ENCODE data around the gene MGP.

MGP gene

DNA sequence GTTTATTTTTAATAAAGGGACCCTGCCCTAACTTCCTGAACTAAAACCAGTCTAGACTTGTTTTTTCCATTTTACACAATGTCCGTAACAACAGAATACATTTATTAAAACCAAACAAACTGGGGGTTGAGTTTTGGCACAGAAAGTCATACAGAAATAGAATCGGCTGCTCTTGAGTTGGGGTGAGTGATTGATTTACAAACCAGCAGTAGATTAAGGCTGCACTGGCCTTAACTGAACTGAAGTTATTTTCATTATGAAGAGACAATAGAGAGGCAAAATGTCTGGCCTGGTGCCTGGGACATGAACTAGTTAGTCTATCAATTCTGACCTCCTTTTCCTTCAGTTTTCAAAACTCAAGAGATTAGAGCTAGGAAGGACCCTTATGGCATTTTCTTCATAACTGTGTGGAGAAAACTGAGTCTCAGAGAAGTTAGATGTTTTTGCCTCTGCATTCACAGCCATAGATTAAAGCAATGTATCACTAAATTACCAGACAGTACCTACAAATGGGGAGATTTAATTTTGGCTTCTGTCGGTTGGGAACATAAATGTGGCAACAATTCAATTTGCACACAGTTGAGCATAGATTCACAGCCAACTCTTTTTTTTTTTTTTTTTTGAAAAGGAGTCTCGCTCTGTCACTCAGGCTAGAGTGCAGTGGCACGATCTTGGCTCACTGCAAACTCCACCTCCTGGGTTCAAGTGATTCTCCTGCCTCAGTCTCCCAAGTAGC, 19.8 kb upstream of the MGP start:
- TF ChIP-seq, protein P1, sequence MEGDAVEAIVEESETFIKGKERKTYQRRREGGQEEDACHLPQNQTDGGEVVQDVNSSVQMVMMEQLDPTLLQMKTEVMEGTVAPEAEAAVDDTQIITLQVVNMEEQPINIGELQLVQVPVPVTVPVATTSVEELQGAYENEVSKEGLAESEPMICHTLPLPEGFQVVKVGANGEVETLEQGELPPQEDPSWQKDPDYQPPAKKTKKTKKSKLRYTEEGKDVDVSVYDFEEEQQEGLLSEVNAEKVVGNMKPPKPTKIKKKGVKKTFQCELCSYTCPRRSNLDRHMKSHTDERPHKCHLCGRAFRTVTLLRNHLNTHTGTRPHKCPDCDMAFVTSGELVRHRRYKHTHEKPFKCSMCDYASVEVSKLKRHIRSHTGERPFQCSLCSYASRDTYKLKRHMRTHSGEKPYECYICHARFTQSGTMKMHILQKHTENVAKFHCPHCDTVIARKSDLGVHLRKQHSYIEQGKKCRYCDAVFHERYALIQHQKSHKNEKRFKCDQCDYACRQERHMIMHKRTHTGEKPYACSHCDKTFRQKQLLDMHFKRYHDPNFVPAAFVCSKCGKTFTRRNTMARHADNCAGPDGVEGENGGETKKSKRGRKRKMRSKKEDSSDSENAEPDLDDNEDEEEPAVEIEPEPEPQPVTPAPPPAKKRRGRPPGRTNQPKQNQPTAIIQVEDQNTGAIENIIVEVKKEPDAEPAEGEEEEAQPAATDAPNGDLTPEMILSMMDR (IDR thresholded peaks at IDR 0.05; ENCODE audit: low read depth, low read length, missing control alignments): no peak

DNA sequence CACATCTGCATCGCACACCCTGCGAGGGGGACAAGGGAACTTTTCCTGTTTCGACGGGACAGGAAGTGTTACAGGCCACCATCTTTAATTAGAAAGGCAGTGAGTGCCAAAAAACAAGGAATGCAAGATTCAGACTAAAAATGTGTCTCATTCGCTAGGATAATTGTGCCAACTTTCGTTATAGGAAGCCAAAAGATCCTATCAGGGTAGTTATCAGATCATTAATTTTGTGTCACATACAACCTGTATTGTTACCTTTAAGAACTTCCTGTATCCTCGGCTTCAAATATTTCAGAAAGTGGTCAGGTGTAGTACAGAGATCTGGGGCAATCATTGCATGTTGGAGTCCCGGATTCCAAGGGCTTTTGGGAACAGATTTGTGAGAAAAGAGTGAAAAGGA, 19.2 kb upstream of the MGP start:
- no peak for DNase-seq (ENCODE audit: extremely low read depth, low read depth)
- TF ChIP-seq, protein P1 (IDR thresholded peaks at IDR 0.05; ENCODE audit: low read depth, low read length, missing control alignments): no peak
- no peak overlapping the region for H3K4me3 ChIP-seq (replicated peaks; ENCODE audit: low read depth, low read length)

More for the DNA sequence above, 19.8 kb upstream of the MGP start:
- no peak for DNase-seq (ENCODE audit: extremely low read depth, low read depth)
- no peak overlapping the region for H3K4me3 ChIP-seq (replicated peaks; ENCODE audit: low read depth, low read length)

DNA sequence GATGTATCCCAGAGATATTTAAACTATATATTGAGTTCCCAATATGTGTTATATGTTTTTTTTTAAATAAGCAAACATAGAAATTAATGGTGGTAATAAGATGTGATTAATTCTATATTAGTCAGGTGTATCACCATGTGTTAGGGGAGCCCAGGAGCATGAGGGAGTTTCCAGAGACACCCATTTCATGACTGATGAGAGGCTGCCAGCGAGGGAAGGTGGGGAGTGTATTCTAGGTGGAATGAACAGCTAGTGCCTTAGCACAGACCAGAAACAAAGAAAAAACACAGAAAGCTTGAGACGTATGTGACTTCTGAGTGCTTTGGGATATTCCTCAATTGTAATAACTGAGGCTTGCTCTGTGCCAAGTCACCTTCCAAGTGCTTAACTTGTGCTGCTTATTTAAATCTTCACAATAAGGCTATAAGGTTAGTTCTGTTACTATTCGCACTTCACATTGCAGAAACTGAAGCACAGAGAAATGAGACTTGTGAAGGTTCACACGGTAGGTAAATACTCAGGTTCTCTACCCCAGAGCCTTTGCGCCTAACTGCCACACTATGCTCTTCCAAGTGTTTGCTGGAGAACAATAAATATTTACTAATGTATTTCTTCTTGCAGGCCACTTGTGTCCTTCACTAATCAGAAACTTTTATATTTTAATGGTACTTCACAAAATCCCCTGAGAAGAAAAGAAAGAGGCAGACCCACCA, 17.9 kb upstream of the MGP start:
- TF ChIP-seq, protein P1 (IDR thresholded peaks at IDR 0.05; ENCODE audit: low read depth, low read length, missing control alignments): no peak

DNA sequence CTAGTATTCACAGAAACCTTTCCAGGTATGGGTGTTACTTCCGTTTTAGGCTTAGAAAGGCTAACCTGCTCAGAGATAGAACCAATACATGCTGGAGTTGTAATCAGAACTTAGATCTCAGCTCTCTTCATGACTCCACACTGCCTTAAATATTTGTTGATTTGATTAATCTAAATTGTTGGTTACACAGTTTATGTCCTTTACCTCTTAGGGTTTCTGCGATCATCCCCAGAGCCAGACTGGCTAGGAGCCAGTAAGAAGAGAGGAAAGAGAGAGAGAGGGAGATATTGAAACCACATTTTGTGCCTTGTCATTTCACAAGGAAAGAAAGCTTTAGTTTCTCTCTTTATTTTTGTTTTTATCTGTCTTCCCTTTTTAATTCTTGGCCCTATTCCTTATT, 16.8 kb upstream of the MGP start:
- DNase-seq (ENCODE audit: extremely low read depth, low read depth): no peak
- TF ChIP-seq, protein P1 (IDR thresholded peaks at IDR 0.05; ENCODE audit: low read depth, low read length, missing control alignments): no peak
- no peak overlapping the region for H3K4me3 ChIP-seq (replicated peaks; ENCODE audit: low read depth, low read length)

More for the DNA sequence above, 17.9 kb upstream of the MGP start:
- H3K4me3 ChIP-seq (replicated peaks; ENCODE audit: low read depth, low read length): no peak overlapping the region
- no peak for DNase-seq (ENCODE audit: extremely low read depth, low read depth)

DNA sequence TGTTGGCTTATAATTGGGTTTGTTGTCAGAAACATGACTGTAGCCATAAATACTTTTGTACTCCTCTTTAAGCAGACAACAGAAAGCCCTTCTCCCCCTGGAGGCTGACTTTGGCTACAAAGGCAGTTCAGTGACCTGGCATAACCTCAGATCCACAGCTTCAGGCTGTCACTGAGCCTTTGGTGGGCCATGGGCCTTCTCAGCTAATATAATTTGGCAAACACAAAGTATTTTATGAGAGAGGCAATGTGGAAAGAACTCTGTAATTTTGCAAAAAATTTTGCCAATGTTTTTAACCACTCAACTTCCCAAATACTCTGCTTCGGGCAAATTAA, 15.5 kb upstream of the MGP start:
- H3K4me3 ChIP-seq (replicated peaks; ENCODE audit: low read depth, low read length): no peak overlapping the region
- no peak for DNase-seq (ENCODE audit: extremely low read depth, low read depth)
- TF ChIP-seq, protein P1 (IDR thresholded peaks at IDR 0.05; ENCODE audit: low read depth, low read length, missing control alignments): peak; percentile 15

DNA sequence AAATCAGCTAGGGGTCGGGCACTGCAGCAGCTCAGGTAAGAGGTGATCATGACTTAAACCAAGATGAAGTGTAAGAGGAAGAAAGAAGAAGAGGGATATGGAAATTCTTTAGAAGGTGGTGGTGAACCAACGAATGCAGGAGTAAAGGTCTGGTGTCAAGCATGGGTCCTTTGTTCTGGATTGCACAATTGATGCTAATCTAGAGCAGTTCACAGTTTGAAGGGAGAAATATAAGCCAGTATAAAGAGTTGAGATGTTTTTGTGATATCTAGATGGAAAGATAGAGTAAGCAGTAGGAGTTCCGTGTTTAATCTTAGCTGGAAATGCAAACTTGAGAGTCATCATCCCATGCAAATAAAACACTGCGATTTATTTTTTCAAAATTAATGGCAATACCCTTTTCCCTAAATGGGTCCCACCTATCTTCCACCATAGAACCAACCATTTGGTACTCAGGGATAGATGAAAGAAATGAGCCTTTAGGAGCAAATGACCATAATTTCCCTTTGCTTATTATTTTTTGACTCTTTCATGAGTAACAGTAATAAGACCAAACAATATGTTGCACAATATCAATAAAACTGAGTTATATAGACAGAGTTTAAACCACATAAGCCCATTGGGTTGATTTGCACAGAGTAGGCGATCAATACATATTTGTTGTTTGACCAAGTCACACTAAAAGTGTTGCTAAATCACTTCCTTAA, 15.0 kb upstream of the MGP start:
- DNase-seq (ENCODE audit: extremely low read depth, low read depth): no peak
- TF ChIP-seq, protein P1 (IDR thresholded peaks at IDR 0.05; ENCODE audit: low read depth, low read length, missing control alignments): no peak
- H3K4me3 ChIP-seq (replicated peaks; ENCODE audit: low read depth, low read length): no peak overlapping the region

Data from HFF-Myc (cell line).